Adrenal gland (tissue), 5 donors: ENCODE results near the gene ADAMTSL1.

Experiments
- POLR2A ChIP-seq, 2 donors: fragments of 450-650 bp; IDR thresholded peaks; one replicate each; pipeline ENCODE4 v1.6.1; 2017; ENCODE audit warnings: antibody characterized with exemption in 2 of 2, mild to moderate bottlenecking in 2 of 2, moderate library complexity in 1 of 2
- TF ChIP-seq, protein P1 (sequence below), 6 experiments: fragments of 450-650 bp in 4 of 6; fragments of 200-600 bp in 2 of 6; sonication (generic) in 1 of 6; IDR thresholded peaks; 1 replicate in 5 of 6; 2 replicates in 1 of 6; pipeline versions ENCODE4 v1.5.1 to v1.8.0; 2016 to 2021; ENCODE audit warnings: antibody characterized with exemption in 6 of 6, mild to moderate bottlenecking in 2 of 6, moderate library complexity in 1 of 6
- donor health status: DM: no; HTN: no; CAD: no.

DNA sequence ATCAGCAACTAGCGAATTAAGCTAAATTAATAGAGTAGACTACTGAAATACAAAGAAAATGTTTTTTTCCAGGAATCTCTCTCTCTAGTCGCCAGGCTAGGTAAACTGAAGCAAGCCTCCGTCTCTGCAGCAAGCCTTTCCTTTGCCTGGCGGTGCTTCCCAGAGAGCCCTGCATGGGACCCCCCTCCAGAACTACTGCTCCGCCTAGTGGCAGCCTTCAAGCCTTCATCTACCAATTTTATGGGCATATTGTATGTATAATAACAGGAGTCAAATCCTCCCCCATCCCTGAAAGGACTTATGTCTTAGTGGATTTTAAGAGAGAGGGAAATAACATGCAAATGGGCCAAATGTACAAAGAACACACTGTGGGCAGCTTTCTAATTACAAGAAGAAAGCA, 317.1 kb downstream of the ADAMTSL1 start:
- TF ChIP-seq POLR2A (IDR thresholded peaks at IDR 0.05), result no peak
- TF ChIP-seq, protein P1, sequence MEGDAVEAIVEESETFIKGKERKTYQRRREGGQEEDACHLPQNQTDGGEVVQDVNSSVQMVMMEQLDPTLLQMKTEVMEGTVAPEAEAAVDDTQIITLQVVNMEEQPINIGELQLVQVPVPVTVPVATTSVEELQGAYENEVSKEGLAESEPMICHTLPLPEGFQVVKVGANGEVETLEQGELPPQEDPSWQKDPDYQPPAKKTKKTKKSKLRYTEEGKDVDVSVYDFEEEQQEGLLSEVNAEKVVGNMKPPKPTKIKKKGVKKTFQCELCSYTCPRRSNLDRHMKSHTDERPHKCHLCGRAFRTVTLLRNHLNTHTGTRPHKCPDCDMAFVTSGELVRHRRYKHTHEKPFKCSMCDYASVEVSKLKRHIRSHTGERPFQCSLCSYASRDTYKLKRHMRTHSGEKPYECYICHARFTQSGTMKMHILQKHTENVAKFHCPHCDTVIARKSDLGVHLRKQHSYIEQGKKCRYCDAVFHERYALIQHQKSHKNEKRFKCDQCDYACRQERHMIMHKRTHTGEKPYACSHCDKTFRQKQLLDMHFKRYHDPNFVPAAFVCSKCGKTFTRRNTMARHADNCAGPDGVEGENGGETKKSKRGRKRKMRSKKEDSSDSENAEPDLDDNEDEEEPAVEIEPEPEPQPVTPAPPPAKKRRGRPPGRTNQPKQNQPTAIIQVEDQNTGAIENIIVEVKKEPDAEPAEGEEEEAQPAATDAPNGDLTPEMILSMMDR (IDR thresholded peaks at IDR 0.05), result no peak
